Measurements from ENCODE around the gene RETN. TPM values are rescaled to one million over a fixed set of nuclear protein-coding genes. Genes with fewer than 3 reads are reported as not detected.

The RETN gene
- polyA plus RNA-seq, 2 of the 4 experiments (the other 2 are of a cell fraction), result not detected

DNA sequence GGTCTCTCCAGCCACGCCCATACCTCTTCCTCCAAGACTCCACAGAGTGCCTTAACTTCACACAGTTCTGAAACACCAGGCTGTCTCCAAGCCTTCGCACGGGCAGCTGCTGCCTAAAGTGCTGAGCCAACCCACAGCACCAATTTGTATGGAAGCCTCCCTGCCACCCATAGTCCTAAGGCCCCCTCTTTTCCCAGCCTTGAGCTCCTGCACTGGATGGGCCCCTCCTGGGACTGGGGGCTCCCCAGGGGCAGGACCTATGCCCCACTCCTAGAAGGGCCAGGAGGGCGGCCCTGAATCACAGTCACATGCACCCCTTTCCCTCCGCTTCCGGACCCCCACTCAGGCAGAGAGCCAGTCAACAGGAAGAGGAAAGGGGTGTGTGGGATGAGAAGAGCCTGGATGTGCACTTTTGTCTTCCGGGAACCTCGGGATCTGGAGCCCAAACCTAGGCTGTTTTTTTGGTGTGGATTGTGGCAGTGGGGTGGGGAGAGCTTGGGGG lies 38.2 kb downstream of the RETN start:
- Histone ChIP-seq H3K27ac (no peak overlapping the region), H3K9me3 (no peaks in the 10 kb centered on the region), H3K4me2 (no peak overlapping the region), H3K4me1 (no peaks in the 10 kb centered on the region), H3K4me3 (no peak overlapping the region)
- ChIA-PET CTCF (interaction anchor here (1.8 kb wide), 1 partner anchor 9 kb away, joined by 5 read pairs; no protein-coding TSS in a partner anchor), POLR2A (no interaction called here)
- no peak for TF ChIP-seq ZSCAN20 (CRISPR knock-in tag; IDR thresholded peaks at IDR 0.05)
- TF ChIP-seq HOXA7 (CRISPR knock-in tag; IDR thresholded peaks at IDR 0.05), result no peak
- 49% methylated on average over 5 of the region's 8 CpGs for WGBS (ENCODE audit: missing lambda C conversion rate)
- ATAC-seq (no peak; a peak in 1 of 6 replicates), DNase-seq (ENCODE audit: low read depth in 1 of 2, low spot score in 1 of 2) (no peak), FAIRE-seq (no peak)

DNA sequence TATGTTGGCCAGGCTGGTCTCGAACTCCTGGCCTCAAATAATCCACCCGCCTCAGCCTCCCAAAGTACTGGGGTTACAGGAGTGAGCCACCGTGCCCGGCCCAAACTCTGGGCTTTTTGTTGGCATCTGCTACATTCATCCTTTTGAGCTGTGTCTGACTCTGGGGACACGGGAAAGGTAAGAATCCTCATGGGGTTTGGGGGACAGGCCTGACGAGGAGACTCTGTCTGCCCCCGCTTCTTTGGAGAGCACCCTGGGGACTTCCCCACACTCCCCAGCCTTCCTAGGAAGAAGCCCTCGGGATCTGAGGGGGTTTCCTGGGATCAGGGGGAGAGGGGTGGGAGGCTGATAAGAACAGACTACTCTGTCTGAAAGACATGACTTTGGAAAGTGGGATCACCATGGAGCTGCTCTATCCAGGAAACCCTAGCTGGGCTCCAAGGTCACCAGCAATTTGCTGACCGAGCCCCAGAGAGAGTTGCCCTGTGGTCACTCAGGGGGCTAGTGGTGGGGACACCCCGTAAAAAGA lies 41.1 kb downstream of the RETN start:
- ChIA-PET CTCF (no interaction called here), POLR2A (interaction anchor here (0.6 kb wide), 1 partner anchor 235 kb away, joined by 3 read pairs; no protein-coding TSS in a partner anchor)
- ATAC-seq, result no peak
- Histone ChIP-seq H3K4me1 (no peaks in the 10 kb centered on the region), H3K4me2 (no peak overlapping the region), H3K9me3 (no peaks in the 10 kb centered on the region), H3K4me3 (no peak overlapping the region), H3K27ac (no peak overlapping the region)
- 60% methylated on average over 4 of the region's 10 CpGs for WGBS (ENCODE audit: missing lambda C conversion rate)
- TF ChIP-seq HEYL (CRISPR knock-in tag; IDR thresholded peaks at IDR 0.05) (no peak), TP53 (CRISPR knock-in tag; IDR thresholded peaks at IDR 0.05) (no peak)
- no peak for DNase-seq (ENCODE audit: low read depth in 1 of 2, low spot score in 1 of 2)
- FAIRE-seq, result no peak

DNA sequence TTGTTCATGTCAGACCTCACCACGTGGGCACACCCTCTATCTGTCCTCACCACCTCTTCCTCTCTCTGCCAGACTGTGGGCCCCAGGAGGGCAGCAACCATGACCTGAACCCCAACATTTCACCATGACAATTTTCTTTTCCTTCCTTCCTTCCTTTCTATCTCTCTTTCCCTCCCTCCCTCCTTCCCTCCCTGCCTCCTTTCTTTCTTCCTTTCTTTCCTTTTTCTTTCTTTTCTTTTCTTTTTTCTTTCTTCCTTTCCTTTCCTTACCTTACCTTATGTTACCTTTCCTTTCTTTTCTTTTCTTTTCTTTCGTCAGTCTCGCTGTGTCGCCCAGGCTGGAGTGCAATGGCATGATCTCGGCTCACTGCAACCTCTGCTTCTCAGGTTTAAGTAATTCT lies 41.8 kb downstream of the RETN start:
- 57% methylated on average over 5 of the region's 5 CpGs for WGBS (ENCODE audit: missing lambda C conversion rate)
- H3K4me3 ChIP-seq, result no peak overlapping the region
- FAIRE-seq, result no peak
- TF ChIP-seq POLR2AphosphoS2 (conservative IDR thresholded peaks at IDR 0.05; ENCODE audit: low read length) (no peak), KDM1A (IDR thresholded peaks at IDR 0.05; ENCODE audit: low read depth) (no peak), PHF8 (IDR thresholded peaks at IDR 0.05; ENCODE audit: borderline replicate concordance, low read depth) (no peak), SREBF2 (IDR thresholded peaks at IDR 0.05) (no peak), RAD21 (conservative IDR thresholded peaks at IDR 0.05 in 1 of 2, IDR thresholded peaks at IDR 0.05 in 1 of 2) (no peak), CHD2 (IDR thresholded peaks at IDR 0.05; ENCODE audit: low read length, partially characterized antibody) (no peak), ZNF302 (CRISPR knock-in tag; IDR thresholded peaks at IDR 0.05) (no peak)
- TF ChIP-seq, protein P1, sequence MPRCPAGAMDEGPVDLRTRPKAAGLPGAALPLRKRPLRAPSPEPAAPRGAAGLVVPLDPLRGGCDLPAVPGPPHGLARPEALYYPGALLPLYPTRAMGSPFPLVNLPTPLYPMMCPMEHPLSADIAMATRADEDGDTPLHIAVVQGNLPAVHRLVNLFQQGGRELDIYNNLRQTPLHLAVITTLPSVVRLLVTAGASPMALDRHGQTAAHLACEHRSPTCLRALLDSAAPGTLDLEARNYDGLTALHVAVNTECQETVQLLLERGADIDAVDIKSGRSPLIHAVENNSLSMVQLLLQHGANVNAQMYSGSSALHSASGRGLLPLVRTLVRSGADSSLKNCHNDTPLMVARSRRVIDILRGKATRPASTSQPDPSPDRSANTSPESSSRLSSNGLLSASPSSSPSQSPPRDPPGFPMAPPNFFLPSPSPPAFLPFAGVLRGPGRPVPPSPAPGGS (IDR thresholded peaks at IDR 0.05), result no peak
- no peaks in the 10 kb centered on the region for H3K9me3 ChIP-seq
- no peak overlapping the region for H3K27ac ChIP-seq
- ChIA-PET CTCF (no interaction called here), POLR2A (no interaction called here)
- DNase-seq (ENCODE audit: low read depth in 1 of 2, low spot score in 1 of 2), result no peak
- ATAC-seq, result no peak
- H3K4me1 ChIP-seq, result no peaks in the 10 kb centered on the region
- H3K4me2 ChIP-seq, result no peak overlapping the region

DNA sequence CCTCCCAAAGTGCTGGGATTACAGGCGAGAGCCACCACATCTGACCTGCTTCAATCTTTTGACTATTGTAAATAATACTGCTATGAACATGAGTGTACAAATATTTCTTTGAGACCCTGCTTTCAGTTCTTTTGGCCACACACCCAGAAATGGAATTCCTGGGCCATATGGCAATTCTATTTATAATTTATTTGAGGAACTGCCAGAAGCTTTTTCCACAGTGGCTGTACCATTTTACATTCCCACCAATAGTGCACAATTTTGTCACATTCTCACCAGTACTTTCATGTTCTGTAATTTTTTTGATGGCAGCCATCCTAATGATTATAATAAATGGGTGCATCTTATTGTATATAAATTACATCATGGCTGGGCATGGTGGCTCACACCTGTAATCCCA lies 46.8 kb downstream of the RETN start:
- no peak for FAIRE-seq
- 20% methylated on average over 1 of the region's 1 CpG for WGBS (ENCODE audit: missing lambda C conversion rate)

More for the DNA sequence above, 46.8 kb downstream of the RETN start:
- Histone ChIP-seq H3K4me3 (no peak overlapping the region), H3K27ac (no peak overlapping the region), H3K9me3 (peaks cover 4% of the 10 kb centered on the region; the same call in 2 of the 3 replicates), H3K4me2 (no peak overlapping the region), H3K4me1 (no peaks in the 10 kb centered on the region)
- DNase-seq (ENCODE audit: low read depth in 1 of 2, low spot score in 1 of 2) (no peak), ATAC-seq (no peak)
- TF ChIP-seq CHD4 (IDR thresholded peaks at IDR 0.05; ENCODE audit: borderline replicate concordance) (no peak), RAD21 (conservative IDR thresholded peaks at IDR 0.05 in 1 of 2, IDR thresholded peaks at IDR 0.05 in 1 of 2) (no peak), CBX2 (IDR thresholded peaks at IDR 0.05; ENCODE audit: borderline replicate concordance, low read depth) (no peak), CBX8 (IDR thresholded peaks at IDR 0.05) (no peak), BHLHE40 (IDR thresholded peaks at IDR 0.05; ENCODE audit: low read depth, low read length) (no peak), TP53 (CRISPR knock-in tag; IDR thresholded peaks at IDR 0.05) (no peak), NR3C1 (IDR thresholded peaks at IDR 0.05) (no peak), HOXA7 (CRISPR knock-in tag; IDR thresholded peaks at IDR 0.05) (no peak), FOXS1 (CRISPR knock-in tag; IDR thresholded peaks at IDR 0.05) (no peak), CHD2 (IDR thresholded peaks at IDR 0.05; ENCODE audit: low read length, partially characterized antibody) (no peak), ZC3H11A (IDR thresholded peaks at IDR 0.05) (no peak), SMC3 (IDR thresholded peaks at IDR 0.05) (no peak), NPAS2 (CRISPR knock-in tag; IDR thresholded peaks at IDR 0.05; ENCODE audit: borderline replicate concordance) (no peak), JUN (IDR thresholded peaks at IDR 0.05) (no peak), EHF (CRISPR knock-in tag; IDR thresholded peaks at IDR 0.05) (no peak)
- TF ChIP-seq, protein P2, sequence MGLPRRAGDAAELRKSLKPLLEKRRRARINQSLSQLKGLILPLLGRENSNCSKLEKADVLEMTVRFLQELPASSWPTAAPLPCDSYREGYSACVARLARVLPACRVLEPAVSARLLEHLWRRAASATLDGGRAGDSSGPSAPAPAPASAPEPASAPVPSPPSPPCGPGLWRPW (IDR thresholded peaks at IDR 0.05), result no peak
- TF ChIP-seq, protein P3, sequence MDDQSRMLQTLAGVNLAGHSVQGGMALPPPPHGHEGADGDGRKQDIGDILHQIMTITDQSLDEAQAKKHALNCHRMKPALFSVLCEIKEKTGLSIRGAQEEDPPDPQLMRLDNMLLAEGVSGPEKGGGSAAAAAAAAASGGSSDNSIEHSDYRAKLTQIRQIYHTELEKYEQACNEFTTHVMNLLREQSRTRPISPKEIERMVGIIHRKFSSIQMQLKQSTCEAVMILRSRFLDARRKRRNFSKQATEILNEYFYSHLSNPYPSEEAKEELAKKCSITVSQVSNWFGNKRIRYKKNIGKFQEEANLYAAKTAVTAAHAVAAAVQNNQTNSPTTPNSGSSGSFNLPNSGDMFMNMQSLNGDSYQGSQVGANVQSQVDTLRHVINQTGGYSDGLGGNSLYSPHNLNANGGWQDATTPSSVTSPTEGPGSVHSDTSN (IDR thresholded peaks at IDR 0.05), result no peak
- TF ChIP-seq, protein P4, sequence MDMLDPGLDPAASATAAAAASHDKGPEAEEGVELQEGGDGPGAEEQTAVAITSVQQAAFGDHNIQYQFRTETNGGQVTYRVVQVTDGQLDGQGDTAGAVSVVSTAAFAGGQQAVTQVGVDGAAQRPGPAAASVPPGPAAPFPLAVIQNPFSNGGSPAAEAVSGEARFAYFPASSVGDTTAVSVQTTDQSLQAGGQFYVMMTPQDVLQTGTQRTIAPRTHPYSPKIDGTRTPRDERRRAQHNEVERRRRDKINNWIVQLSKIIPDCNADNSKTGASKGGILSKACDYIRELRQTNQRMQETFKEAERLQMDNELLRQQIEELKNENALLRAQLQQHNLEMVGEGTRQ (IDR thresholded peaks at IDR 0.05), result no peak
- TF ChIP-seq, protein P5, sequence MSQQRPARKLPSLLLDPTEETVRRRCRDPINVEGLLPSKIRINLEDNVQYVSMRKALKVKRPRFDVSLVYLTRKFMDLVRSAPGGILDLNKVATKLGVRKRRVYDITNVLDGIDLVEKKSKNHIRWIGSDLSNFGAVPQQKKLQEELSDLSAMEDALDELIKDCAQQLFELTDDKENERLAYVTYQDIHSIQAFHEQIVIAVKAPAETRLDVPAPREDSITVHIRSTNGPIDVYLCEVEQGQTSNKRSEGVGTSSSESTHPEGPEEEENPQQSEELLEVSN (IDR thresholded peaks at IDR 0.05; ENCODE audit: borderline replicate concordance, low read depth), result no peak
- CTCF ChIA-PET, result no interaction called here
- POLR2A ChIA-PET, result no interaction called here
